ENCODE results near the gene SLC9C2.
"Not testable (repeated sequence)": the region's sequence is repeated elsewhere in the genome, so short reads cannot be mapped to it uniquely, and the experiment has no call there.

The SLC9C2 gene, protein sequence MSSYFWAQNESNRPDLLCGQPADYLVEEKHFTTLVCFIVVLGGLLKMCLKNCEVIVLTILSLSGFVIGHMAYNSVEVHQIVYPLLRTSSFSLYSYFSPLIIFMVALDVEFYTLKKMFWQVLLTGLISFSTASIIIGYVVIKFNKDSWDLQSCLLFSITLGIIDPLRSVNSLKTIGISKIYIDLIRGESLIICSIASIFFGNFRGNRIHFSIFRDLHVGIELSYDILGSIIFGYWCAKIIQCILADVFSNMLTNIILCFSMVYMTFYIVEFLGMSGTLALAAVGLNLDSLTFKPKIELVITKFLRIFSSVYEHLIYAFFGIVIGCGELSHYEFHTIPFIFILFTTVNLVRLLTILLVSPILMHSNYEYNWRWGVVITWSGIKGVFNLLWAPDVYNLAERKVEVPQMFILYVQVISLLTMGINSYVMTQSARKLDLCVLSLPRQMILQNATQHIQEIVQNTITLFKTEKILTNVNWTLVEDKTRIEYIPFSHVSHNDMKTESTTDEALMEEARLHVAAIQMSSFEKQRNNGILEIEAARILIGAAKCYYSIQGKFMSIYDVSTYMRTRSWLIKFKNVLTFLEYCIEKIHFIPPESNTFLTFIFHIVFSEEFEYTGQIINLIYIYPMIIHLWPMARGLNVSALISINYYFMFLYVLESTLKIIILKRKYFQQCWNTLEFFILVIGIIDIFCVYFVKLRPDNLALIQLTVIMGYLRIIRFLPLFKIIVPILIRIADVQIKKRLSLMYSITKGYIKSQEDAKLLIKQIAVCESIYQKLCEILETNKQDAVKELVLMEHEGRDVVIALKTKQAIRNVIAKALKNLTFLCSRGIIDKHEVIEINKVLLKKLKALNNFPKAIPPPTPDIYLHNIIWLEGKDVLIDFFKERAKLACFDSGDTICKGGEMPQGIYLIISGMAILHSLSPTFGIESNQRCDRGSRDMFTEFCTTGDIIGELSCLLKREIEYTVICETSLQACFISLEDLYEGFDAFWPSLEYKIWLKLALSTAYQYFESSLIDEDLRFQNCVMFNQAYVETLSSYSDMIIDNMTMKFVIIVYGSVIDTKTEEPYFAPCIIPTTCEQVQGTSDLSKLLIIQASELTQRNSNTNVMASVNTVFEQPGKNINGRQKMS

GRCh38 chr1:173603056-173603591, at the start of gene SLC9C2:
TSS of gene SLC9C2 (minus strand) at chr1:173603072. CDS start at chr1:173601776, 1,296 bp downstream.
- DNase-seq = no peak

DNA sequence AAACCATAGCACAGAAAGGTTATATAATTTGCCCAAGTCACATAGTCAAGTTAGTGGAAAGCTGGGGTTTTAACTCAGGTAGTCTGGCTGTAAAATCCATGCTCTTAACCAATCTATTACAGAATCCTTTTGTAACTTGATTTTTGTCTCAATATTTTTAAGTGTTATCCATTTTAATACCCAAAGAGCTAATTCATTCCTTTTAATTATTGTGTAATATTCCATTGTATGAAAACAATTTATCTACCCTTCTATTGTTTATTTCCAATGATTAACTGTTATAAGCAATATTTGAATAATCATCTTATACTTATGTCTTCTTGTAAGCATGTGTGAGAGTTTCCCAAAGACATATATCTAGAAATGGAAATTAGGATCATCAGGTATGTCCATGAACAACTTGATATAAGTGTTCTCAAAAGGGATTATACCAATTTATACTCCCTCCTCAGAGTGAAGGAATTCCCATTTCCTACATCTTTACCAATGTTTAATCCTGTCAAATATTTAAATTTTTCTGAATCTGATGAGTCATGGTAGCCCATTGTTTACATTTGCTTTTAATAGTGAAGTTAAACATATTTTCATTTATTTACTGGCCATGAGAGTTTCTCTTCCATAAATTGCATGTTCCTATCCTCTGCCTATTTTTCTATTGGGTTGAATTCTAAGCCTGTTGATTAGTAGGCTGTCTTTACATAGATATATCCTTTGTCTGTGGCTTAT, 46.2 kb upstream of the SLC9C2 start:
- DNase-seq = no peak

- DNase-seq = no peak
These were observed 43.8 kb upstream of the SLC9C2 start for GRCh38 chr1:173646656-173647055.

GRCh38 chr1:173642450-173643139, 39.7 kb upstream of the SLC9C2 start:
- DNase-seq = not testable (repeated sequence)

- no peak for DNase-seq
These were observed 36.2 kb upstream of the SLC9C2 start for GRCh38 chr1:173639102-173639501.

- DNase-seq = no peak
These were observed 35.5 kb upstream of the SLC9C2 start for GRCh38 chr1:173638043-173639021.

DNA sequence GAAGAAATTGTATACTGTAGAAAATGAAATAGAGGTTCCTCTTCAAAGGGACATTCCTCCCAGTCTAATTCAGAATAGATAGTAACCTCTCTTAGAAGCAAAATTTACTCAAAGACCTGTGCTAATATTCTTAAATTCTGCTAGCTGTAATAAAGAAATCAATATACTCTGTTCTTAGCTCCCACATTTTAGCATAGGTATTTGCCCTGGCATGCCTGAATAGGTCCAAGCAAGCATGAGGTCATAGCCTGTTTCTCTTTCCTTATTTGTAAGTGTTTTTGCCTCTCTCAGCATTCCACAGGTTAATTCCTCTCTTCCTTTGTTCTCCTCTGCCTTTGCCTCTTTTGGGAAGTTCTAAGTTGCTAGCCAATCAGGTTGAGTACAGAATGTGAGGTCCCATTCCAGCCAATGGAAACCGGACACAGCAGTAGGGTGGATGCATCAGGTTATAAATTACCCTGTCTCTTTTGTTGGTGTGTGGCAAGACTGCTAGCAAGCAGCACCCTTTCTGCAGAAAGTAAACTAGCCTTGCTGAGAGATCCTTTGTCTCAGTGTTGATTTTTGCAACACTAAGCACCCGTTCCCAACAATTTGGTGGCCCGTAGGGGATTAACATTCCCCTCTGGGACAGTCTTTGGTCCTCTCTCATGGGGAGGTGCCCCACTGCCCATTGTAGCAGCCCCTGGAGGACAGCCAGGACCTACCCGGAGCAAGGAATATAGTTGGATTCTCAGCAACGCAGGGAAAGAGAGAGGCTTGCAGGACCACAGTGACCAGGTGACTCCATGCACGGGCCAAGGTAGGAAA, 34.6 kb upstream of the SLC9C2 start:
- DNase-seq = not testable (repeated sequence)

GRCh38 chr1:173635116-173635515, 32.2 kb upstream of the SLC9C2 start, which contains the start of gene TEX50:
TSS of gene TEX50 (plus strand) at chr1:173635338. CDS start at chr1:173635522, 184 bp downstream.
- no peak for DNase-seq

- no peak for DNase-seq
These were observed 26.0 kb upstream of the SLC9C2 start for GRCh38 chr1:173628888-173629287.

GRCh38 chr1:173627269-173627668, 24.4 kb upstream of the SLC9C2 start:
- no peak for DNase-seq

DNA sequence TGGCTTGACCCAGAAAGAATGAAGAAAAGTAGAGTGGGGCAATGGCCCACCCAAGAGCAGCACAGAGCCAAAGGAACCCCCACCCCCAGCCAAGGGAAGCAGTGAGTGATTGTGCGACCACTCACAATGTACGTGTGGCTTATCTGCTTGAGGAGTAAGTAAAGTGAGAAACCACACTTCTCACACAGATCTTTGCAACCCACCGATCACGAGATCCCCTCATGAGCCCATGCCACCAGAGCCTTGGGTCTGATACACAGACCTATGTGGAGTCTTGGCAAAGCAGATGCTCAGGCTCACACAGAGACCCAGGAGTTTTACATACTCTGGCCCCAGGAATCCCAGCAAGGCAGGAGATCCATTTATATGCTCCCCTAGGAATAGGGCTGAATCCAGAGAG, 14.0 kb upstream of the SLC9C2 start:
- no peak for DNase-seq

DNA sequence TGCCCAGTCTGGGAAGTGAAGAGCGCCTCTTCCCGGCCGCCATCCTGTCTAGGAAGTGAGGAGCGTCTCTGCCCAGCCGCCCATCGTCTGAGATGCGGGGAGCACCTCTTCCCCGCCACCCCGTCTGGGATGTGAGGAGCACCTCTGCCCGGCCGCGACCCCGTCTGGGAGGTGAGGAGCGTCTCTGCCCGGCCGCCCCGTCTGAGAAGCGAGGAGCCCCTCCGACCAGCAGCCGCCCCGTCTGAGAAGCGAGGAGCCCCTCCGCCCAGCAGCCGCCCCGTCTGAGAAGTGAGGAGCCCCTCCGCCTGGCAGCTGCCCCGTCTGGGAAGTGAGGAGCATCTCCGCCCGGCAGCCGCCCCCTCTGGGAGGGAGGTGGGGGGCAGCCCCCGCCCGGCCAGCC, 10.2 kb upstream of the SLC9C2 start:
- DNase-seq = not testable (repeated sequence)

GRCh38 chr1:173608503-173609216, 5.8 kb upstream of the SLC9C2 start:
- no peak for DNase-seq

DNA sequence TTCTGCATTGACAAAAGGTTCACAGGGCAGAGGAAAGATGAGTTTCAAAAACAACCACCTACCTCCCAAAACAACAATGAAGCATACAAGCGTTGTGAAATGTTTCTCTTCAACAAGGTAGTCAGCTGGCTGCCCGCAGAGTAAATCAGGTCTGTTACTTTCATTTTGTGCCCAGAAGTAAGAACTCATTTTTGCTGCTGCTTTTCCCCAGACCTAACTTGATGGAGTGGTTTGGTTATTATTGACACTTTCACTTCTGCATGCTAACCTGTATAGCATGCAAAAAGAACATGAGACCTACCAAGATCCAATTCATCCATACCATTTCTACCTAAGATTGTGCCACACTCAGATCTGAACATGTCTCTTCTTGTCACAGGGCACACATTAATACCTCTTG, 1.3 kb downstream of the SLC9C2 start:
- DNase-seq = no peak

- DNase-seq = no peak
These were observed 6.6 kb downstream of the SLC9C2 start for GRCh38 chr1:173596097-173596825.

GRCh38 chr1:173591138-173591537, 11.7 kb downstream of the SLC9C2 start:
- DNase-seq = not testable (repeated sequence)

GRCh38 chr1:173590557-173590956, 12.3 kb downstream of the SLC9C2 start:
- DNase-seq = no peak
